ENCODE data around the gene RMND1. TPM values are rescaled to one million over a fixed set of nuclear protein-coding genes. Genes with fewer than 3 reads are reported as not detected.

Gene RMND1
- total and polyA plus RNA-seq, 2 of the 13 experiments (the other 11 are each of a cell fraction or from before 2014, with no cell fraction given) = 34.0 to 72.5 TPM

DNA sequence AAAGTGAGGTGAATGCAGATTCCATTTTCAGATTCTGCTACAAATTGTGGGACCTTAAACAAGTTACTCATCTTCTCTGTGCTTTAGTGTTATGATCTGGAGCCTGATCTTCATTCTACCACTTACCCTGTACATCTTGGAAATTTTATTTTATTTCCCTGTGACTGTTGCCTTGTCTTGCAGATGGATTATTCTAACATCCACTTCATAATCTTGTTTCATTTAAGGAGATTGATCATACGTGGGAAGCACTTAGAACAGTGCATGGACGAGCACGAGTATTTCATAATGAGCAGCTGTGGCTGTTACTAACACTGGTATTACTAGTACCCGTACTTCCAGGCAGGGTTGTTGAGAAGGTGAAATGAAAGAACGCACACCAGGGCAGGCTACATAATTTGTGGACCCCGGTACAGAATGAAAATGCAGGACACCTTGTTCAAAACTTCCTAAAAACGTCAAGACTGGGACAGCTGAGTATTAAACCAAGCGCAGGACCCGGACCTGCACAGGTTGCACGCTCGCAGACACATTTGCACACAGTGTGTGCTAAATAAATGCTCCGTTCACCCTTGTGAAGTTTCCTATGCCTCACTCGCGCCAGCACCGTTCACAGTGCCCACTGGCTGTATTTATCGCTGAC lies 41.4 kb upstream of the RMND1 start (continued):
- TF ChIP-seq TCF7L2 (IDR thresholded peaks at IDR 0.05; ENCODE audit: low read depth, low read length) (no peak), MIER2 (CRISPR knock-in tag; IDR thresholded peaks at IDR 0.05) (0 out of 2 replicates have a peak, but pooled peaks have one; percentile 0), ZNF784 (CRISPR knock-in tag; IDR thresholded peaks at IDR 0.05; ENCODE audit: borderline replicate concordance) (no peak), ZNF274 (CRISPR knock-in tag; IDR thresholded peaks at IDR 0.05) (no peak), ZNF337 (CRISPR knock-in tag; IDR thresholded peaks at IDR 0.05; ENCODE audit: borderline replicate concordance, low read depth) (no peak), HMG20A (CRISPR knock-in tag; IDR thresholded peaks at IDR 0.05; ENCODE audit: borderline replicate concordance) (no peak), ZSCAN29 (CRISPR knock-in tag; conservative IDR thresholded peaks at IDR 0.05) (no peak), ZNF572 (CRISPR knock-in tag; IDR thresholded peaks at IDR 0.05) (no peak), CBFB (CRISPR knock-in tag; IDR thresholded peaks at IDR 0.05) (no peak), ZBTB37 (CRISPR knock-in tag; IDR thresholded peaks at IDR 0.05) (no peak), MXD3 (CRISPR knock-in tag; IDR thresholded peaks at IDR 0.05) (no peak), ZNF441 (CRISPR knock-in tag; IDR thresholded peaks at IDR 0.05; ENCODE audit: borderline replicate concordance) (no peak), SNAI1 (CRISPR knock-in tag; IDR thresholded peaks at IDR 0.05; ENCODE audit: borderline replicate concordance) (no peak), IKZF5 (CRISPR knock-in tag; IDR thresholded peaks at IDR 0.05) (no peak), ZMAT3 (CRISPR knock-in tag; conservative IDR thresholded peaks at IDR 0.05) (peak; percentile 16; the same call in 1 of the 2 replicates), HOMEZ (CRISPR knock-in tag; IDR thresholded peaks at IDR 0.05; ENCODE audit: low read depth) (peak; percentile 48; the same call in 1 of the 2 replicates), ZNF878 (CRISPR knock-in tag; IDR thresholded peaks at IDR 0.05) (no peak), ZFP1 (CRISPR knock-in tag; IDR thresholded peaks at IDR 0.05) (peak; percentile 56; the same call in 1 of the 2 replicates)
- TF ChIP-seq, protein P1, sequence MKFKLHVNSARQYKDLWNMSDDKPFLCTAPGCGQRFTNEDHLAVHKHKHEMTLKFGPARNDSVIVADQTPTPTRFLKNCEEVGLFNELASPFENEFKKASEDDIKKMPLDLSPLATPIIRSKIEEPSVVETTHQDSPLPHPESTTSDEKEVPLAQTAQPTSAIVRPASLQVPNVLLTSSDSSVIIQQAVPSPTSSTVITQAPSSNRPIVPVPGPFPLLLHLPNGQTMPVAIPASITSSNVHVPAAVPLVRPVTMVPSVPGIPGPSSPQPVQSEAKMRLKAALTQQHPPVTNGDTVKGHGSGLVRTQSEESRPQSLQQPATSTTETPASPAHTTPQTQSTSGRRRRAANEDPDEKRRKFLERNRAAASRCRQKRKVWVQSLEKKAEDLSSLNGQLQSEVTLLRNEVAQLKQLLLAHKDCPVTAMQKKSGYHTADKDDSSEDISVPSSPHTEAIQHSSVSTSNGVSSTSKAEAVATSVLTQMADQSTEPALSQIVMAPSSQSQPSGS (CRISPR knock-in tag; IDR thresholded peaks at IDR 0.05) = 0 out of 2 replicates have a peak, but pooled peaks have one; percentile 31
- TF ChIP-seq, protein P2, sequence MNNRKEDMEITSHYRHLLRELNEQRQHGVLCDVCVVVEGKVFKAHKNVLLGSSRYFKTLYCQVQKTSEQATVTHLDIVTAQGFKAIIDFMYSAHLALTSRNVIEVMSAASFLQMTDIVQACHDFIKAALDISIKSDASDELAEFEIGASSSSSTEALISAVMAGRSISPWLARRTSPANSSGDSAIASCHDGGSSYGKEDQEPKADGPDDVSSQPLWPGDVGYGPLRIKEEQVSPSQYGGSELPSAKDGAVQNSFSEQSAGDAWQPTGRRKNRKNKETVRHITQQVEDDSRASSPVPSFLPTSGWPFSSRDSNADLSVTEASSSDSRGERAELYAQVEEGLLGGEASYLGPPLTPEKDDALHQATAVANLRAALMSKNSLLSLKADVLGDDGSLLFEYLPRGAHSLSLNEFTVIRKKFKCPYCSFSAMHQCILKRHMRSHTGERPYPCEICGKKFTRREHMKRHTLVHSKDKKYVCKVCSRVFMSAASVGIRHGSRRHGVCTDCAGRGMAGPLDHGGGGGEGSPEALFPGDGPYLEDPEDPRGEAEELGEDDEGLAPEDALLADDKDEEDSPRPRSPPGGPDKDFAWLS (CRISPR knock-in tag; IDR thresholded peaks at IDR 0.05; ENCODE audit: borderline replicate concordance) = no peak
- TF ChIP-seq, protein P3, sequence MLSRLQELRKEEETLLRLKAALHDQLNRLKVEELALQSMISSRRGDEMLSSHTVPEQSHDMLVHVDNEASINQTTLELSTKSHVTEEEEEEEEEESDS (CRISPR knock-in tag; IDR thresholded peaks at IDR 0.05; ENCODE audit: borderline replicate concordance) = no peak

Data from HepG2 (cell line).